Measurements from ENCODE around the gene STIM2.
"Not testable (repeated sequence)": the region's sequence is repeated elsewhere in the genome, so short reads cannot be mapped to it uniquely, and the experiment has no call there.

STIM2 gene

GRCh38 chr4:26860157-26860921 is at the start of gene STIM2:
Gene STIM2 (plus strand): TSS chr4:26860841.
- DNase-seq (ENCODE audit: low read depth), result peak; percentile 93

GRCh38 chr4:26811571-26811970 is 49.1 kb upstream of the STIM2 start:
- not testable (repeated sequence) for DNase-seq (ENCODE audit: low read depth)

- DNase-seq (ENCODE audit: low read depth), result no peak
Observed at GRCh38 chr4:26812049-26812714, 48.5 kb upstream of the STIM2 start.

- DNase-seq (ENCODE audit: low read depth), result no peak
Observed at GRCh38 chr4:26813698-26814097, 46.9 kb upstream of the STIM2 start.

- no peak for DNase-seq (ENCODE audit: low read depth)
Observed at GRCh38 chr4:26815199-26815598, 45.4 kb upstream of the STIM2 start.

- DNase-seq (ENCODE audit: low read depth), result no peak
Observed at GRCh38 chr4:26815706-26816105, 44.9 kb upstream of the STIM2 start.

GRCh38 chr4:26819026-26819425 is 41.6 kb upstream of the STIM2 start:
- no peak for DNase-seq (ENCODE audit: low read depth)

- no peak for DNase-seq (ENCODE audit: low read depth)
Observed at GRCh38 chr4:26819478-26820095, 41.1 kb upstream of the STIM2 start.

- DNase-seq (ENCODE audit: low read depth), result no peak
Observed at GRCh38 chr4:26820346-26820745, 40.3 kb upstream of the STIM2 start.

- no peak for DNase-seq (ENCODE audit: low read depth)
Observed at GRCh38 chr4:26821031-26821430, 39.6 kb upstream of the STIM2 start.

- DNase-seq (ENCODE audit: low read depth), result no peak
Observed at GRCh38 chr4:26821677-26822503, 38.8 kb upstream of the STIM2 start.

GRCh38 chr4:26822546-26822945 is 38.1 kb upstream of the STIM2 start:
- DNase-seq (ENCODE audit: low read depth), result no peak

- not testable (repeated sequence) for DNase-seq (ENCODE audit: low read depth)
Observed at GRCh38 chr4:26822974-26823373, 37.7 kb upstream of the STIM2 start.

- DNase-seq (ENCODE audit: low read depth), result no peak
Observed at GRCh38 chr4:26823583-26823982, 37.1 kb upstream of the STIM2 start.

GRCh38 chr4:26824667-26825066 is 36.0 kb upstream of the STIM2 start:
- DNase-seq (ENCODE audit: low read depth), result no peak

GRCh38 chr4:26826721-26827120 is 33.9 kb upstream of the STIM2 start:
- DNase-seq (ENCODE audit: low read depth), result no peak

GRCh38 chr4:26827336-26827735 is 33.3 kb upstream of the STIM2 start:
- not testable (repeated sequence) for DNase-seq (ENCODE audit: low read depth)

GRCh38 chr4:26827798-26828197 is 32.8 kb upstream of the STIM2 start:
- no peak for DNase-seq (ENCODE audit: low read depth)

GRCh38 chr4:26829018-26829417 is 31.6 kb upstream of the STIM2 start:
- DNase-seq (ENCODE audit: low read depth), result no peak

- no peak for DNase-seq (ENCODE audit: low read depth)
Observed at GRCh38 chr4:26830033-26830432, 30.6 kb upstream of the STIM2 start.

GRCh38 chr4:26830701-26831100 is 29.9 kb upstream of the STIM2 start:
- no peak for DNase-seq (ENCODE audit: low read depth)

GRCh38 chr4:26836539-26836938 is 24.1 kb upstream of the STIM2 start:
- DNase-seq (ENCODE audit: low read depth), result no peak
